Calu3 (cell line): ENCODE results near the gene PCSK6. TPM values are rescaled to one million over a fixed set of nuclear protein-coding genes. Genes with fewer than 3 reads are reported as not detected.
"Not testable (repeated sequence)": the region's sequence is repeated elsewhere in the genome, so short reads cannot be mapped to it uniquely, and the experiment has no call there.

Experiments
- BruUV-seq: library from RNA; stranded (reverse); fragments of 400-500 nt; replicated peaks from 2 replicates; lab custom pipeline; 2021; lab: Mats Ljungman, UMichigan
- CTCF ChIA-PET: fragments of 300-600 bp; sonication (Branson Sonifier 250); formaldehyde crosslinking; loops from one replicate; lab custom pipeline; 2022; ENCODE audit warnings: antibody characterized with exemption; lab: Charles Lee
- DNase-seq: peaks from one replicate; pipeline ENCODE4 v3.0.0; 2022
- H3K27ac Mint-ChIP-seq: one replicate; pipeline ENCODE4 v1.8.0; 2022; ENCODE audit warnings: mixed read lengths; ENCODE audit not compliant: unreplicated experiment
- H3K27me3 Mint-ChIP-seq: one replicate; pipeline ENCODE4 v1.8.0; 2022; ENCODE audit warnings: mixed read lengths; ENCODE audit not compliant: unreplicated experiment
- H3K36me3 Mint-ChIP-seq: one replicate; pipeline ENCODE4 v1.8.0; 2022; ENCODE audit warnings: mild to moderate bottlenecking, moderate library complexity, mixed read lengths; ENCODE audit not compliant: insufficient read depth, unreplicated experiment
- H3K4me1 Mint-ChIP-seq: one replicate; pipeline ENCODE4 v1.8.0; 2022; ENCODE audit warnings: mild to moderate bottlenecking, low read depth, mixed read lengths; ENCODE audit not compliant: unreplicated experiment
- H3K4me3 Mint-ChIP-seq: one replicate; pipeline ENCODE4 v1.8.0; 2022; ENCODE audit warnings: mild to moderate bottlenecking, low read depth, moderate library complexity, mixed read lengths; ENCODE audit not compliant: unreplicated experiment
- H3K9me3 Mint-ChIP-seq: one replicate; pipeline ENCODE4 v1.8.0; 2022; ENCODE audit warnings: low read depth, mixed read lengths; ENCODE audit not compliant: unreplicated experiment
- intact Hi-C: fragments of 100-400 bp; cut with micrococcal nuclease; formaldehyde crosslinking; loops from one replicate; pipeline ENCODE4 v1.10.0; 2022; ENCODE audit not compliant: unreplicated experiment
- total RNA-seq: library from RNA; stranded (reverse); gene quantifications from 2 replicates; pipeline ENCODE4 v1.2.3, GENCODE V29; 2022
- TF ChIP-seq, protein P1 (sequence below): fragments of 200-600 bp; IDR thresholded peaks from one replicate; pipeline ENCODE4 v1.8.0; 2022; ENCODE audit warnings: antibody characterized with exemption; ENCODE audit not compliant: unreplicated experiment

The PCSK6 gene
- total RNA-seq, 1 experiment from 2014 or later: 5.1 TPM

DNA sequence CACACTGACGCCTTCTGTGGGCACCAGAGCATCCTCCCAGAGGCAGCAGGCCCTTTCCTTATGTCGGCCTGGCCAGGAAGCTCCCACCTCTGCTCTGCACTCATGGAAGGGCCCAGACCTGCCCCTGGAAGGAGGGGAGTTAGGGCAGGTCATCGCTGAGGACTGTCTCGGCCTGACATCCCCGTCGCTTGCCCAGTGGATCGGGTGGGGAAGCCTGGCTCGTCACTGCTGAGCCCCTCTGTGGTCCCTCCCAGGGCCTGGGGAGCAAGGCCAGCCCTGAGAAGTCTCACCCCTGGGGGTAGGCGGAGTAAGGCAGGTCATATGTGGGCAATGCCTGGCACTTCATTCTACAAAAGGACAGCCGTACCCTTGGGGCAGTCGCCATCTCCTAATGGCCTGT lies 131.6 kb downstream of the PCSK6 start:
- CTCF ChIA-PET: interaction anchor here (0.6 kb wide), 1 partner anchor 36 kb away, joined by 4 read pairs; no protein-coding TSS in a partner anchor
- Mint-ChIP-seq H3K4me1 (no peaks in the 10 kb centered on the region), H3K27ac (no peak overlapping the region), H3K27me3 (peaks cover 41% of the 10 kb centered on the region), H3K36me3 (no peaks in the 10 kb centered on the region), H3K4me3 (no peak overlapping the region), H3K9me3 (no peaks in the 10 kb centered on the region)
- intact Hi-C loops: no loop called here
- BruUV-seq: no TSS peak
- TF ChIP-seq, protein P1, sequence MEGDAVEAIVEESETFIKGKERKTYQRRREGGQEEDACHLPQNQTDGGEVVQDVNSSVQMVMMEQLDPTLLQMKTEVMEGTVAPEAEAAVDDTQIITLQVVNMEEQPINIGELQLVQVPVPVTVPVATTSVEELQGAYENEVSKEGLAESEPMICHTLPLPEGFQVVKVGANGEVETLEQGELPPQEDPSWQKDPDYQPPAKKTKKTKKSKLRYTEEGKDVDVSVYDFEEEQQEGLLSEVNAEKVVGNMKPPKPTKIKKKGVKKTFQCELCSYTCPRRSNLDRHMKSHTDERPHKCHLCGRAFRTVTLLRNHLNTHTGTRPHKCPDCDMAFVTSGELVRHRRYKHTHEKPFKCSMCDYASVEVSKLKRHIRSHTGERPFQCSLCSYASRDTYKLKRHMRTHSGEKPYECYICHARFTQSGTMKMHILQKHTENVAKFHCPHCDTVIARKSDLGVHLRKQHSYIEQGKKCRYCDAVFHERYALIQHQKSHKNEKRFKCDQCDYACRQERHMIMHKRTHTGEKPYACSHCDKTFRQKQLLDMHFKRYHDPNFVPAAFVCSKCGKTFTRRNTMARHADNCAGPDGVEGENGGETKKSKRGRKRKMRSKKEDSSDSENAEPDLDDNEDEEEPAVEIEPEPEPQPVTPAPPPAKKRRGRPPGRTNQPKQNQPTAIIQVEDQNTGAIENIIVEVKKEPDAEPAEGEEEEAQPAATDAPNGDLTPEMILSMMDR: no peak
- no peak for DNase-seq

DNA sequence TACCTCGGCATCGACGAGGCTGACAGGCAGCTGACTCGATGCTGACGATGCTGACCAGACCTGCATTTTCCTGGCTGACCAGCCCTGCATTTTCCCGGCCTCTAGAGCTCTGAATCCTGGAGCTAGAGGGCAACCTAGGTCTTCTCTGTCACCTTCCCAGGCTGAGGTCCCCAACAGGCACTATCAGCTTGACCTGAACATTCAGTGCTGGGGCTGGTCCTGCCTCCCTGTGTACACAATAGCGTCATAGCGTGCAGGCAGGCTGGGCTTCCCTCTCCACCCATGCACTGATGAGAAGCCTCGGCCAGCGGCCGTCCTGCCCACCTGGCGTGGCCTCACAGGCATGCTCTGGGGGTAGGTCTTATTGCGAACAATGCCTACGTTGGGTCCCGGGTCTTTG lies 132.2 kb downstream of the PCSK6 start:
- CTCF ChIA-PET: interaction anchor here (0.6 kb wide), 1 partner anchor 37 kb away, joined by 4 read pairs; no protein-coding TSS in a partner anchor
- intact Hi-C loops: no loop called here
- peaks cover 40% of the 10 kb centered on the region for H3K27me3 Mint-ChIP-seq
- no peak overlapping the region for H3K27ac Mint-ChIP-seq
- TF ChIP-seq, protein P1: no peak
- no peak overlapping the region for H3K4me3 Mint-ChIP-seq
- H3K4me1 Mint-ChIP-seq: no peaks in the 10 kb centered on the region
- H3K36me3 Mint-ChIP-seq: no peaks in the 10 kb centered on the region
- no peak for DNase-seq
- BruUV-seq: no TSS peak
- H3K9me3 Mint-ChIP-seq: no peaks in the 10 kb centered on the region

DNA sequence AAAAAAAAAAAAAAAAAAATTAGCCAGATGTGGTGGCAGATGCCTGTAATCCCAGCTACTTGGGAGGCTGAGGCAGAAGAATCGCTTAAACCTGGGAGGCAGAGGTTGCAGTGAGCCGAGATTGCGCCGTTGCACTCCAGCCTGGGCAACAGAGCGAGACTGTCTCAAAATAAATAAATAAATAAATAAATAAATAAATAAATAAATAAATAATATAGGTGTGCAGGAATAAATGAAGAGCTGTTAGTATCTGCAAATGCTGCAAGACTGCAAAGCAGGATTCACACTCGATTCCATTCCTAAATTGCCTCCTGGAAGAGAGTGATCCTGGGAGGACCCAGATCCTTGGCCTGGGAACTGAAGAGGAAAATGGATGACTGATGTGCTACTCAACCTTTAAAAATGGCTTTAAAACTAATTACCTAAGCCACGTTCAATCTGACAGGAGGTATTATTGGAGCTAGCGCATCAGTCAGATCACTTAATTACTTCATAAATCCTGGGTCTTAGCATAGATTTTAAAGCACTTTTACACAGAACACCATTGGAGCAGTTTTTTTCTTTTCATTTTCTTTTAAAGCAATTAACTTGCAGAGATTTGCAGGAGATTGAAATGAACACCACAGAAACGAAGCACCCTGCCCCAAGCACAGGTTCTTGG lies 132.9 kb downstream of the PCSK6 start:
- H3K27me3 Mint-ChIP-seq: peaks cover 34% of the 10 kb centered on the region
- H3K9me3 Mint-ChIP-seq, intact Hi-C loops, H3K27ac Mint-ChIP-seq, BruUV-seq, H3K4me3 Mint-ChIP-seq, DNase-seq, H3K4me1 Mint-ChIP-seq, H3K36me3 Mint-ChIP-seq: not testable (repeated sequence)
- CTCF ChIA-PET: interaction anchor here (0.7 kb wide), 1 partner anchor 106 kb away, joined by 3 read pairs; no protein-coding TSS in a partner anchor

DNA sequence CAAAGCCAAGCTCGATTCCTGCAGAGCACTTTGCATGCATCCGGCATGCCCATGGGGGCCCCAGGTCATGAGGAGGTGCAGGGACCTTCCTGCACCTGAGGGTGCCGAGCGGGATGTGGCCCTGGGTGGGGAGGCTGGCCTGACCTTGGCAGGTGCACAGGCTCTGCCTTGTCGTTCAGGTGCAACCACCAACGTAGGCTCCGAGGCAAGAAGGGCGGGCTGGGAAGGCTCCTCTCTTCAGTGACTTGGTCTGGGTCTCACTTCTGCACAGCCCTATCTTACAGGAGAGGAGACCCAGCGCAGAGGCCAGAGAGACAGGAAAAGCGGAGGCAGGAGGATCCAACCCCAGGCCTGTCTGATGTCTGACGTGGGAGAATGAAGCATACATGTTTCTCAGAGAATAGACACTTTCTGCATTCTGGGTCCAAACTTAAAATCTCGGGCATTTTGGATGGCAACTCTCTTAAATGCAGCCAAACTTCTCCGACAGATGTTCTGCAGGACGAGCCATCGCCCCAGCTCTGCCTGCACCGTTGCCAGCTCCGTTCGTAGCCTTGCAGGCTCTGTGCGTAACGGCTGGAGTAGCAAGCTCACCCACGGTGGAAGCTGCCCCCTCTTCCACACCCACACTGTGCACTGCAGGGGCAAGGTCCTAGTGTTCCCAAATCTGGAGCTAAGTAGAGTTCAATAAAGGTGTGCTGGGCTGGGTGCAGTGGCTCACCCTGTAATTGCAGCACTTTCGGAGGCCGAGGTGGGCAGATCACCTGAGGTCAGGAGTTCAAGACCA lies 133.6 kb downstream of the PCSK6 start:
- intact Hi-C loops: no loop called here
- Mint-ChIP-seq H3K27ac (no peak overlapping the region), H3K36me3 (no peaks in the 10 kb centered on the region), H3K9me3 (no peaks in the 10 kb centered on the region), H3K27me3 (peaks cover 26% of the 10 kb centered on the region), H3K4me1 (no peaks in the 10 kb centered on the region), H3K4me3 (no peak overlapping the region)
- TF ChIP-seq, protein P1: no peak
- no peak for DNase-seq
- BruUV-seq: no TSS peak
- CTCF ChIA-PET: no interaction called here
